MM.1S (cell line): ENCODE data around the gene CDH12.

Experiments
- DNase-seq: peaks from one replicate; pipeline ENCODE4 v3.0.0-alpha.2; 2015
- H2AFZ ChIP-seq: fragments of 300-600 bp; sonication (generic); 2 replicates; pipeline ENCODE4 v1.6.0; 2016; ENCODE audit warnings: antibody characterized with exemption, low read length
- H3F3A ChIP-seq: fragments of 300-600 bp; sonication (generic); 2 replicates; pipeline ENCODE4 v1.6.1; 2016; ENCODE audit warnings: mild to moderate bottlenecking, antibody characterized with exemption, low read length, moderate library complexity, mixed read lengths; ENCODE audit not compliant: insufficient read depth
- H3K27ac ChIP-seq: fragments of 300-600 bp; sonication (generic); 2 replicates; pipeline ENCODE4 v1.5.1; 2016; ENCODE audit warnings: mild to moderate bottlenecking, low read length
- H3K27me3 ChIP-seq: fragments of 300-600 bp; sonication (generic); replicated peaks from 2 replicates; pipeline ENCODE4 v1.6.0; 2016; ENCODE audit warnings: low read length; ENCODE audit not compliant: insufficient read depth
- H3K36me3 ChIP-seq: fragments of 300-600 bp; sonication (generic); replicated peaks from 2 replicates; pipeline ENCODE4 v1.6.1; 2016; ENCODE audit warnings: mild to moderate bottlenecking, low read length, mixed read lengths; ENCODE audit not compliant: insufficient read depth
- H3K4me1 ChIP-seq: fragments of 300-600 bp; sonication (generic); 2 replicates; pipeline ENCODE4 v1.6.1; 2016; ENCODE audit warnings: low read length, mixed read lengths
- H3K4me2 ChIP-seq: fragments of 300-600 bp; sonication (generic); 2 replicates; pipeline ENCODE4 v1.6.0; 2016; ENCODE audit warnings: low read depth, low read length
- H3K4me3 ChIP-seq: fragments of 300-600 bp; sonication (generic); 2 replicates; pipeline ENCODE4 v1.5.1; 2016; ENCODE audit warnings: low read length, mixed read lengths
- H3K79me2 ChIP-seq: fragments of 300-600 bp; sonication (generic); 2 replicates; pipeline ENCODE4 v1.6.1; 2016; ENCODE audit warnings: mixed run types, low read length, mixed read lengths
- H3K9ac ChIP-seq: fragments of 300-600 bp; sonication (generic); 2 replicates; pipeline ENCODE4 v1.6.1; 2016; ENCODE audit warnings: low read length, mixed read lengths
- H3K9me2 ChIP-seq: fragments of 300-600 bp; sonication (generic); replicated peaks from 2 replicates; pipeline ENCODE4 v1.6.1; 2016; ENCODE audit warnings: mild to moderate bottlenecking, low read length, mixed read lengths; ENCODE audit not compliant: insufficient read depth
- H3K9me3 ChIP-seq: fragments of 300-600 bp; sonication (generic); replicated peaks from 2 replicates; pipeline ENCODE4 v1.6.1; 2016; ENCODE audit warnings: mild to moderate bottlenecking, low read length, mixed read lengths; ENCODE audit not compliant: insufficient read depth
- H4K20me1 ChIP-seq: fragments of 300-600 bp; sonication (generic); 2 replicates; pipeline ENCODE4 v1.6.1; 2016; ENCODE audit warnings: mild to moderate bottlenecking, low read length, moderate library complexity, mixed read lengths; ENCODE audit not compliant: insufficient read depth
- EZH2 ChIP-seq: fragments of 300-600 bp; sonication (generic); optimal IDR thresholded peaks from 2 replicates; pipeline ENCODE3; 2017; ENCODE audit warnings: low read depth, mild to moderate bottlenecking, antibody characterized with exemption, low read length, mixed read lengths
- EZH2phosphoT487 ChIP-seq: fragments of 300-600 bp; sonication (generic); IDR thresholded peaks from 2 replicates; pipeline ENCODE4 v1.6.1; 2018; ENCODE audit warnings: antibody characterized with exemption, low read length
- TF ChIP-seq, protein P1 (sequence below): fragments of 300-600 bp; sonication (generic); IDR thresholded peaks from 2 replicates; pipeline ENCODE4 v1.5.1; 2016; ENCODE audit warnings: antibody characterized with exemption, low read length, mixed read lengths

CDH12 gene

DNA sequence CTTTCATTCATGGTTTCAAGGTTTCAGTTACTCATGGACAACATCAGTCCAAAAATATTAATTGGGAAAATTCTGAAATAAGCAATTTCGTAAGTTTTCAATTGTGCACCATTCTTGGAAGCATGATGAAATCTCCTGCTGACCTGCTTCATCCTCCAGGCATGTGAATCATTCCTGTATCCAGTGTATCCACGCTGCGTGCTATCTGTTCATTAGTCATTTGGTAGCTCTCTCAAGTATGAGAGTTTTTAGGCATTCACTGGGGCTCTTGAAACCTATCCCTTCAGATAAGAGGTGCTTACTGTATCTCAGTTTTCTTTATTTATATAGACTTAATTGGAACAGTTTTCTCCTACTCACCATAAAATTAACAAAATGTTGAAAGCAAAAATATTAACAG lies 293.0 kb downstream of the CDH12 start:
- Histone ChIP-seq H2AFZ (no peak overlapping the region), H3K79me2 (no peaks in the 10 kb centered on the region), H3K36me3 (no peaks in the 10 kb centered on the region), H3K27ac (no peak overlapping the region), H3K9me2 (no peaks in the 10 kb centered on the region), H3K9me3 (no peaks in the 10 kb centered on the region), H3K4me1 (no peaks in the 10 kb centered on the region), H3K9ac (no peak overlapping the region), H3K4me2 (no peak overlapping the region), H4K20me1 (no peaks in the 10 kb centered on the region), H3K27me3 (no peaks in the 10 kb centered on the region), H3F3A (no peaks in the 10 kb centered on the region), H3K4me3 (no peak overlapping the region)
- no peak for DNase-seq
- TF ChIP-seq EZH2: no peak
- no peak for TF ChIP-seq EZH2phosphoT487
- TF ChIP-seq, protein P1, sequence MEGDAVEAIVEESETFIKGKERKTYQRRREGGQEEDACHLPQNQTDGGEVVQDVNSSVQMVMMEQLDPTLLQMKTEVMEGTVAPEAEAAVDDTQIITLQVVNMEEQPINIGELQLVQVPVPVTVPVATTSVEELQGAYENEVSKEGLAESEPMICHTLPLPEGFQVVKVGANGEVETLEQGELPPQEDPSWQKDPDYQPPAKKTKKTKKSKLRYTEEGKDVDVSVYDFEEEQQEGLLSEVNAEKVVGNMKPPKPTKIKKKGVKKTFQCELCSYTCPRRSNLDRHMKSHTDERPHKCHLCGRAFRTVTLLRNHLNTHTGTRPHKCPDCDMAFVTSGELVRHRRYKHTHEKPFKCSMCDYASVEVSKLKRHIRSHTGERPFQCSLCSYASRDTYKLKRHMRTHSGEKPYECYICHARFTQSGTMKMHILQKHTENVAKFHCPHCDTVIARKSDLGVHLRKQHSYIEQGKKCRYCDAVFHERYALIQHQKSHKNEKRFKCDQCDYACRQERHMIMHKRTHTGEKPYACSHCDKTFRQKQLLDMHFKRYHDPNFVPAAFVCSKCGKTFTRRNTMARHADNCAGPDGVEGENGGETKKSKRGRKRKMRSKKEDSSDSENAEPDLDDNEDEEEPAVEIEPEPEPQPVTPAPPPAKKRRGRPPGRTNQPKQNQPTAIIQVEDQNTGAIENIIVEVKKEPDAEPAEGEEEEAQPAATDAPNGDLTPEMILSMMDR: no peak

DNA sequence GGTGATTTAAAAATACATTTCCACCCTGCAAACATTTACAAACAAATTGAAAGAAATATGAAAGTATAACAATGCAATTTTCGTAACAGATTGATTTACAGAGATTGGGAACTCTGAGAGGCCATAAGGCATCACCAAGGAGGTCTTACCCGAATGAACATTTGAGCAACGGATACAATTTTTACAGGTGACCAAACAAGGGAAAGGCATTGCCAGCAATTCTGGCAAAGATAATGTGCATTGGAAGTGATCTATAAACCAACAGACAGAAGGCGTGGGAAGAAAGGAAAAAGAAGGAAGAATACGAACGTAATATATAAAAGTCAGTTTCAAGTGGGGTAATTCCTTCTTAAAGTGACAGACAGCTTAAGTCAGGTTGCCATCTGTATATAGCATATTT lies 295.9 kb downstream of the CDH12 start:
- no peak overlapping the region for H3K27ac ChIP-seq
- H3K9me3 ChIP-seq: no peaks in the 10 kb centered on the region
- DNase-seq: no peak
- H3K4me3 ChIP-seq: no peak overlapping the region
- H3K9ac ChIP-seq: no peak overlapping the region
- TF ChIP-seq EZH2phosphoT487 (no peak), EZH2 (no peak)
- TF ChIP-seq, protein P1: no peak
- H3F3A ChIP-seq: no peaks in the 10 kb centered on the region
- H3K27me3 ChIP-seq: no peaks in the 10 kb centered on the region
- no peak overlapping the region for H3K4me2 ChIP-seq
- no peaks in the 10 kb centered on the region for H4K20me1 ChIP-seq
- no peak overlapping the region for H2AFZ ChIP-seq
- no peaks in the 10 kb centered on the region for H3K36me3 ChIP-seq
- no peaks in the 10 kb centered on the region for H3K79me2 ChIP-seq
- H3K9me2 ChIP-seq: no peaks in the 10 kb centered on the region
- no peaks in the 10 kb centered on the region for H3K4me1 ChIP-seq

DNA sequence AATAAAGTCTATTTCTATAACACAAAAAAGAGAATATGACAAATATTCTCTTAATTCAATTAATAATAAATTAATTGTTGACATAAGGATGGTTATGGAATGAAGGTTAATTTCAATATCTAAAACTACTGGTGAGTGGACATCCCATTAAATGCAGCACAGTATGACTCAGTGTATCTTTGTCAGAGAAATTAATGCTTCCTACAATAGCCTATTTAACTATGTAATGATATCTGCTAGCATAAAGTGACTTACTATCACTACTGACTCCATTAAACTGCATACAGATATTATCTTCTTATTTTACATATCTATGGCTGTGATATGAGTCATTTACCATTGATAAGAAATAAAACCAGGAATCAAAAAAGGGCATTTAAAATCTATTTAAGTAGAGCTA lies 298.7 kb downstream of the CDH12 start:
- no peaks in the 10 kb centered on the region for H3K79me2 ChIP-seq
- H3K4me2 ChIP-seq: no peak overlapping the region

More for the DNA sequence above, 298.7 kb downstream of the CDH12 start:
- no peaks in the 10 kb centered on the region for H3K4me1 ChIP-seq
- no peak overlapping the region for H3K27ac ChIP-seq
- H3K4me3 ChIP-seq: no peak overlapping the region
- no peaks in the 10 kb centered on the region for H3K27me3 ChIP-seq
- no peak overlapping the region for H2AFZ ChIP-seq
- no peaks in the 10 kb centered on the region for H4K20me1 ChIP-seq
- no peaks in the 10 kb centered on the region for H3F3A ChIP-seq
- H3K36me3 ChIP-seq: no peaks in the 10 kb centered on the region
- H3K9me3 ChIP-seq: no peaks in the 10 kb centered on the region
- TF ChIP-seq, protein P1: no peak
- TF ChIP-seq EZH2 (no peak), EZH2phosphoT487 (no peak)
- DNase-seq: no peak
- H3K9me2 ChIP-seq: no peaks in the 10 kb centered on the region
- H3K9ac ChIP-seq: no peak overlapping the region
